GM18858 (cell line): ENCODE measurements around the gene IFI44.

Experiments
- ATAC-seq: cut with Tn5 transposase; IDR thresholded peaks from one replicate; pipeline ENCODE4 v1.9.1; 2021; ENCODE audit not compliant: unreplicated experiment

The IFI44 gene, protein sequence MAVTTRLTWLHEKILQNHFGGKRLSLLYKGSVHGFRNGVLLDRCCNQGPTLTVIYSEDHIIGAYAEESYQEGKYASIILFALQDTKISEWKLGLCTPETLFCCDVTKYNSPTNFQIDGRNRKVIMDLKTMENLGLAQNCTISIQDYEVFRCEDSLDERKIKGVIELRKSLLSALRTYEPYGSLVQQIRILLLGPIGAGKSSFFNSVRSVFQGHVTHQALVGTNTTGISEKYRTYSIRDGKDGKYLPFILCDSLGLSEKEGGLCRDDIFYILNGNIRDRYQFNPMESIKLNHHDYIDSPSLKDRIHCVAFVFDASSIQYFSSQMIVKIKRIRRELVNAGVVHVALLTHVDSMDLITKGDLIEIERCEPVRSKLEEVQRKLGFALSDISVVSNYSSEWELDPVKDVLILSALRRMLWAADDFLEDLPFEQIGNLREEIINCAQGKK

DNA sequence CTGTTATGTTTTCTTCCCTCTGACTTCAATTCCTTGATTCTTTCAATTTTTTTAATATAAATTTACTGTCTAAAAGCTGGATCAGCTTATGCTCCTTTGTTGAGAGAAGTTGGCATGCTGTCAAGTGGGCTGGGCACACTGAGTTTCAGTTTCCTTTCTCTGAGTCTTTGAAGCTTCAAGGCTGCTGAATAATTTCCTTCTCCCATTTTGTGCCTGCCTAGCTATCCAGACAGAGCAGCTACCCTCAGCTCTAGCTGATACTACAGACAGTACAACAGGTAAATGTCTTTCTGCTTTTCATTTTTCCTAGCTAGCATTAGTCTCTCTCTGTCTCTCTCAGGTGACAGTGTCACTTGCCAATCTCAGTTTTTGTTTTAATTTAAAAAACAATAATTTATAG, at the start of gene IFI44:
Gene IFI44 (plus strand): TSS at position 204 of the 400 bp plus-strand sequence. CDS start 365 bp downstream, outside the sequence.
- ATAC-seq, result peak; percentile 86

DNA sequence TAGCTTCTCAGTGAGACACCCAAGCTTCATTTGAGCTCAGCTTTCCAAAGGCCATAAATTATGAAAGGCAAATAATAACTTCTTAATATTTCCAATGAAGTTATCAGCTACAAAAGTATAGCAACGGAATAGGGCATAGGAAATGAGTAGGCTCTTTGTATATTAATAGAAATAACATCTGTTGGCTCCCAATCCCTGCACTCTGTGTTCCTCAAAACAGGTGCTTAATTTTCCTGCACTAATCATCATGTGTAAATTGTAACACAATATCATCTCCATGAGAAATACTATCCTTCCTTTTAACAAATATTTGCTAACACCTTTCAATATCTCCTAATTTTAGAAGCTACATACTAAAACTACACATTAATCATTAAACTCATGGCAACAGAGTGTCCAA, 48.6 kb upstream of the IFI44 start:
- ATAC-seq, result no peak

DNA sequence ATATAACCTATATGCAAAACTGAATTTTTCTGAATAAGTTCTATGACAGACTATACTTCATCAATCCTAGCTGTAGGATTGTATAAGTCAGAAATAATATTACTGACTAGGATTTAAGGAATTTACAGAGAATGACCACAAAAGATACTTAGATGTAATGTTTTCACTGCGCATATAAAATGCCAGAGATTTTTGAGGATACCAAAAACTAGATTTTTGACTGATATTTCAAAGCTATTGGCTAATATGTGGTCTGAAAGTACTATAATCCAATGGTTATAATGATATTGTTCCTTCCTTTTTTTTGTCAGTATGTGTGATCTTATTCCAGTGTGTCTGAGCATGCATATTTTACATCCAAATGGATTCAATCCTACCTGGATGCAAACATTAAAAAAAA, 46.4 kb upstream of the IFI44 start:
- no peak for ATAC-seq

DNA sequence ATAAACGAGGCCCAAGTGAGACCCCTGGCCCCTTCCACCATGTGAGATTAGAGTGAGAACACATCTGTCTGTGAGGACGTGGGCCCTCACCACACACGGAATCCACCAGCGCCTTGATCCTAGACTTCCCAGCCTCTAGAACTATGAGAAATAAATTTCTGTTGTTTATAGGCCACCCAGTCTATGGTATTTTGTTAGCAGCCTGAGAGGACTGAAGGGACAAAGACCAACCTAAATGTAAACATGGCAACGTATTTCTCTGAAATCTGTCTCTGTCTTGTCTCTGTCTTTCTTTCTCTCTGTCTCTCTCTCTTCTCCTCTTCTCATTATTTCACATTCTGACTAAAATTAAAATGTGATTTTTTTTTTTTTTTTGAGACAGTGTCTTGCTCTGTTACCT, 45.0 kb upstream of the IFI44 start:
- no peak for ATAC-seq

DNA sequence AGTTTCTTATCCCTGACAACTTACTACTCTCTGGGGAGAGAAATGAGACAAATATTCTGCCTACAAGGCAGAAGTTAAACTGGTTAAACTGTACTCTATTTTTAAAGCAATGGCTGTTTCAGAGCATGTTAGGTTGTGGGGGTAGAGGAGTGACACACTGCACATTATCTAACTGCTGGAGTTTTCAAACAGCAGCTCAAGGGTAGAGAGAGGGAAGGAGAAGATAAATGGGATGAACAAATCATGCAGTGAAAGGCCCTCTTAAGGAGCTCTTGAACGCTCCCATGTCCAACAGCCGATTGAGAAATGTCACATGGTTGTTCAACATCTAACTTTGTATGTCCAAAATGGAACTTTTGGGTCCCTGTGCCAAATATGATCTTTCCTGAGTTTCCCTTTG, 43.4 kb upstream of the IFI44 start:
- ATAC-seq, result no peak

DNA sequence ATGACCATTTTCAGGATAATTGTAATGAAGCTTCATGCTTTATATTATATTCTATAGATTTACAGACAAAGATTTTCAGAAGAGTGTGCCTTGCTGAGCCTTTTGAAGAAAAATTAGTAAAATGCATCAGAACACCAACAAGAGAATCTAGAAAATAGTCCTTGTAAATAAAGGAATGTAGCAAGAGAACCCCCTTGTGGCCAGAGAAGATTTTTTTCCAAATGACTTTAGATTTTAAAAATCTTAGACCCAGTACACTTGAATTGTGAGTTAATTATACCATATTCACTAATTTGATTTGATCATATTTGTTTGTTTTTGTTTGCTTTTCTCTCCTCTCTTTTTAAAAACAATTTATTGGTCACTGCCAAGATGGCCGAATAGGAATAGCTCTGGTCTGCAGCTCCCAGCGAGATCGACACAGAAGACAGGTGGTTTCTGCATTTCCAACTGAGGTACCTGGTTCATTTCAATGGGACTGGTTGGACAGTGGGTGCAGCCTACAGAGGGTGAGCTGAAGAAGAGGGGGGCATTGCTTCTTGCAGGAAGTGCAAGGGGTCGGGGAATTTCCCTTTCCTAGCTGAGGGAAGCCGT, 42.2 kb upstream of the IFI44 start:
- ATAC-seq, result no peak

DNA sequence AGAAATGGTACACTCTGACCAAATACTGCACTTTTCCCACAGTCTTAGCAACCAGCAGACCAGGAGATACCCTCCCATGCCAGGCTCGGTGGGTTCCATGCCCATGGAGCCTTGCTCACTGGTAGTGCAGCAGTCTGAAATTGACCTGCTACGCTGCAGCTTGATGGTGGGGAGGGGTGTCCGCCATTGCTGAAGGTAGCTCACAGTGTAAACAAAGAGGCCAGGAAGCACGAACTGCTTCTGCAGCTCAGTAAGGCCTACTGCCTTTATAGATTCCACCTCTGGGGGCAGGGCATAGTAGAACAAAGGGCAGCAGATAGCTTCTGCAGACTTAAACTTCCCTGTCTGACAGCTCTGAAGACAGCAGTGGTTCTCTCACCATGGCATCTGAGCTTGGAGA, 41.7 kb upstream of the IFI44 start:
- no peak for ATAC-seq

DNA sequence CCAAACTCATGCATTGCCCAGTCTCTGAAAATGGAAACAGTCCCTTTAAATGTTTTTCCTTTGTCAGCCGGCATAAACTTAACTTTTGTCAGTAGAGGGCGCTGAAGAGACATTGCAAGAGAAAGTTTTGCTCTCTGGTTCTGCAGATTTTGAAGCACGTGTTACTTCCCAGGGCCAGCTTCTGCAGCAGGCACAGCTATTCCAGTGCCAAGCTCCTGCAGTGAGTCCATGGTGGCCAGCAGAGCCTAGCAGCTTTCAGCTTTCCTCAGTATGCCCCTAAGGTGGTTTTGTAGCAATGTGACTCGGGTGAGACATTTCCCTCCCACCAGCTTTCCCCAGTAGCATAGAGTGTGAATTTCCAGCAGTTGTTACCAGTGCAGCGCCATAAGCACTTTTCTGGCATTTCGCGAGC, 32.0 kb upstream of the IFI44 start:
- ATAC-seq, result peak; percentile 38

DNA sequence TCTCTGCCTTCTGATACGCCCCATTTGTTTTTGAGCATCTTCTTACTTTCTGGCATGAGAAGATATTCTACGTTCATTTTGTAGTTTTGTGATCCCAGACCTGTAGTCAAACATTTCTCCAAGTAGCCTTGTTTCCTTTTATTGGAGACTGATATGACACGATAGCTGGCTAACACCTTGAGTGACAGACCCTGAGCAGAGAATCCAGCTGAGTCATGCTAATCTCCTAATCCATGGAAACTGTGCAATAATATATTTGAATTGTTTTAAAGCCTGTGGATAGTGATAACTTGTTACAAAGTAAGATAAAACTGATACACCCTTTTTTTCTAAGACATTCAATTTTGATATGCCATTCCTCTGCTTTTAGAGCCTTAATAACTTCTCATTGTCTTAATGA, 30.6 kb upstream of the IFI44 start:
- no peak for ATAC-seq

DNA sequence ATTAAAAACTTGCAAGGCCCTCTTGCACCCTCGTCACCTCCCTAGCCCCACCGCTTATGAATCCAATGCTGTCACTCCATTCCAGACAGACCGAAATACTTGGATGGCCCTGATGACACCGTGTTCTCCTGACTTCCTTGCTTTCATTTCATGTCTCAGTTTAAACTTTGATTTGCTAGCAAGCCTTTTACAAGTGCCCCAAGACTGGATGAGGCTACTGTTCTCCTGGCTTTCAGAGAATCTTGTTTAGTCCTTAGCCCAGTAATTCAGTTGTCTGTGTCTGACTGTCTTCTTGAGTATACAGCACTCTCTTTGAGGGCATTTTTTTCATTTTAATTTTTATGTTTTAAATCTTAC, 30.2 kb upstream of the IFI44 start:
- ATAC-seq, result peak; percentile 4

DNA sequence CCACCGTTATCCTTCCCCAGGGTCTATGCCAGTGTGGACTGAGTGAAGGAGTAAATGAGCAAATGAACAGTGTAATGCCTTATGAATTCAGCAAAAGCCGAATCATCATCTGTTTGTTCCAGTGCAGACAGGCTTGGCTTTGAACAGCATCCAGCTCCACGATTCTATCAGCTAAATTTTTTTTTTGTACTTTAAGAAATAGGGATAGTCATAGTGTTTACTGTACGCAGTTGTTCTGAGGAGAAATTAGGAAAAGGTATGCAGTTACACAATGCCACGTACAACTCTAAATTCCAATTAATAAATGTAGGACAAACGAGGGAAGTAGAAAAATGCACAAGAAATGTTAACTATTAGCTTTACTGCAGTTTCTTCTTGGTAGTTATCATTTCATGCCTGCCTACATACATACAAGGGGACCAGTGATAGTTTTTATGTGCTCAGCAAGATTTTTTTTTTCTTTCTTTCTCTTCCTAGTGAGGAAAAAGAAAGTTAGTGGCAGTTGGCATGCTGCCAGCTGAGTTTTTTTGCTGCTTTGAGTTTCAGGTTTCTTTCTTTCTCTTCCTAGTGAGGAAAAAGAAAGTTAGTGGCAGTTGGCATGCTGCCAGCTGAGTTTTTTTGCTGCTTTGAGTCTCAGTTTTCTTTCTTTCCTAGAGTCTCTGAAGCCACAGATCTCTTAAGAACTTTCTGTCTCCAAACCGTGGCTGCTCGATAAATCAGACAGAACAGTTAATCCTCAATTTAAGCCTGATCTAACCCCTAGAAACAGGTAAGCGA, 29.6 kb upstream of the IFI44 start, which contains the start of gene IFI44L:
Gene IFI44L (plus strand): TSS at position 646 of the 777 bp plus-strand sequence. CDS start 7,468 bp downstream, outside the sequence.
- peak; percentile 40 for ATAC-seq

DNA sequence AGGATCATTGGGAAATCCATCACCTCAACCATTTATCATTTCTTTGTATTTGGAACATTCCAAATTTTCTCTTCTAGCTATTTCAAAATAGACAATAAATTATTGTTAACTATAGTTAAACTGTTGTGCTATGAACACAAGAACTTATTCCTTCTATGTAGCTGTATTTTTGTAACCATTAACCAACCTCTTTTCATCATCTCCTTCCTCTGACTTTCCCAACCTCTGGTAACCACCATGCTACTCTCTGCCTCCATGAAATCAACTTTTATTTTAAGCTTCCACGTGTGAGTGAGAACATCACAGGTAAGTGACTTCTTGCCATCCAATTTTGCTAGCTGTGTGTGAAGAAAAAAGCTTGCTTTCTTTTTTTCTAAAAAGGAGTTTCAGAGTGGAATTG, 29.0 kb upstream of the IFI44 start:
- ATAC-seq, result no peak

DNA sequence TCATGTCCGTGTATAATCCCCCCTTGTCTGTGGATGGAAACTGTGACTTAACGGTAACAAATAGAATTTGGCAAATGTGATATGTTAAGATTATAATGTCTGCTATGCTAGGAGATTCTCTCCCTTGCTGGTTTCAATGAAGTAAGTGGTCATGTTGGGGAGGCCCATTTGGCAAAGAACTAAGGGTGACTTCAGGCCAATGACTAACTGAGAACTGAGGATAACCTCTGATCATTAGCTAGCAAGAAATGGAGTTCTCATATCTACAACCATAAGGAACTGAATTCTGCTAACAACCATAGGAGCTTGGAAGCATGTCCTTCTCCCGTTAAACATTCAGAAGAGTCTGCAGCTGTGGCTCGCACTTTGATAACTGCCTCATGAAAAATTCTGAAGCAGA, 27.1 kb upstream of the IFI44 start:
- ATAC-seq, result no peak

DNA sequence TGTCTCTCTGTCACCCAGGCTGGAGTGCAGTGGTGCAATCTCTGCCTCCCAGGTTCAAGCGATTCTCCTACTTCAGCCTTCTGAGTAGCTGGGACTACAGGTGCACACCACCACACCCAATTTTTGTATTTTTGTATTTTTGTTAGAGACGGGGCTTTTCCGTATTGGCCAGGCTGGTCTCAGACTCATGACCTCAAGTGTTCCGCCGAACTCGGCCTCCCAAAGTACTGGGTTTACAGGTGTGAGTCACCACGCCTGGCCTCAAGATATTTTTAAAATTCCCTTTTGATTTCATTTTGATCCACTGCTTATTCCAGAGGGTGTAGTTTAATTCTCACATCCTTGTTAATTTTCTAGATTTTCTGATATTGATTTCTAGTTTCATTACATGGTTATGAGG, 25.6 kb upstream of the IFI44 start:
- no peak for ATAC-seq

DNA sequence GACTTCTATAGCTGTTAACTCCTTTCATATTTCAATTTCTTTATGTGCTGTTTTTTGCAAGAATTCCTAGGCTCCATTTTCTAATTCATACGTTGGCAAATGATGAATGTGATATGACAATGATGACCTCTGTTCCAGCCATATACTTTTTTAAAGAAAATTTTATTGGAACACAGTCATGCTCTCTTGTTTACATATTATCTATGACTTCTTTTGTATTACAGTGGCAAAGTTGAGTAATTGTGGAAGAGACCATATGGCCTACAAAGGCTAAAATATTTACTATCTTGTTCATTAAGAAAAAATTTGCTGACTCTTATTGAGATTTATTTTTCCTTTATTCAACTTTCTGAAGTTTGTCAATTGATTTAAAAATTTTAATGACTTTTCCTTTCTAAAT, 22.3 kb upstream of the IFI44 start:
- ATAC-seq, result no peak

DNA sequence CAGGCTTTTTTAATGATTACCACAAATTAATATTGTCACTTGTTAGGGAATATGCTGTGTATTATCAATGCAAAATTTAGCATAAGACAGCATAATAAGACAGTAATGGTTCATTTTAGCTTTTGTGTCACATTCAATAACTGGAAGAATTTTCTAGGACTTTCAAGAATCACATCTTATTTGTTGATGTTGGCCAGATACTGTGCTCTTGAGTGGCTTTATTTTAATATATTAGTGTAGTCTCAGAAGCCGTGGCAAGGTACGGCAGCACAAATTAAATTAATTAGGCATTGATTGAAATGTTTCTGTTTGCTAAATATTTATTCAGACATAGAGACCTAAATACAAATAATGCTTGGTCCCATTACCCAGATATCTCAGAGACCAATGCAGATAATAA, 19.0 kb upstream of the IFI44 start:
- no peak for ATAC-seq

DNA sequence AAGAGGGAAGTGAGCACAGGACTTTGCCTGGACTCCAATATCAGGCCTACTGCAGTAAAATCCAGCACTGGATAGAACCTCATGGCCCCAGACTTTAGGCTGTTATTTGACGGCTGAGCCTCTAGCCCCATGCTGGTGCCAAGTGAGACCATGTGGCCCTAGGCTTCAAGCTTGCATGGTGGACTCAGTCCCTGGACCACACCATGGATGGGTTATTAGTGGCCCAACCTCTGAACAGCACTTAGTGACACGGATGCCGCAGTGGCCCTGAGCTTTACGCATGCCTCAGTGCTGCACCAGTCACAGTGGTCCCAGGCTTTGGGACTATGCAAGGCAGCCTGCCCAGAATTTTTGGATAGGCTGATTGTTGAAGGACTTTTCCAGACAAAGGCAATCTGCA, 16.4 kb upstream of the IFI44 start:
- ATAC-seq, result no peak

DNA sequence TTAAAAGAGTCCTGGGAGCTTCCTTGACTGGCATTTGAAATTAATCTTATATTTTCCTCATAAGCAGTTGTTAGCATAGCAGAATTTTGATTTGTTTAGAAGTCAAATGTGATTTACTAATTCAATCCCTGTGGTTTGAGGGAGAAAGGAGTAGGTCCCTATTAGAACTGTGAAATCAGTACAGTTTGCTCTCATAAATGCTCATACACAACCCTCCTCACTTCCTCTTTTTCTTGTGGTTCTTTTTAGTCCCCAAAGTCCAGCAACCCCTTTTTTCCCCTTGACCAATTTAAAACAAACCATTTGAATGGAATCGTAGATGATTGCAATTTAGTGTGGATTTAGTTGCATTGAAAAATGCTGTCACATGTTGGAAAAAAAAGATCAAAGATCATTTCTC, 9.2 kb upstream of the IFI44 start:
- peak; percentile 78 for ATAC-seq

DNA sequence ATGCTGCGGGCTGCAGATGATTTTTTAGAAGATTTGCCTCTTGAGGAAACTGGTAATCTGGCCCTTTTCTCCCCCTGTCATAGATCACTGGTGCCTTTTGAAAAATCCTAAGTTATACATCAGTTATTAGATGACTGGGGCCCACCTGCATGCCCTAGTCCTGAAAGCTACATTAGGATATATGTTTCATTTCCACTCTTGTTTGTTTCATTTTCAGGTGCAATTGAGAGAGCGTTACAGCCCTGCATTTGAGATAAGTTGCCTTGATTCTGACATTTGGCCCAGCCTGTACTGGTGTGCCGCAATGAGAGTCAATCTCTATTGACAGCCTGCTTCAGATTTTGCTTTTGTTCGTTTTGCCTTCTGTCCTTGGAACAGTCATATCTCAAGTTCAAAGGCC, 8.1 kb upstream of the IFI44 start:
- peak; percentile 31 for ATAC-seq

DNA sequence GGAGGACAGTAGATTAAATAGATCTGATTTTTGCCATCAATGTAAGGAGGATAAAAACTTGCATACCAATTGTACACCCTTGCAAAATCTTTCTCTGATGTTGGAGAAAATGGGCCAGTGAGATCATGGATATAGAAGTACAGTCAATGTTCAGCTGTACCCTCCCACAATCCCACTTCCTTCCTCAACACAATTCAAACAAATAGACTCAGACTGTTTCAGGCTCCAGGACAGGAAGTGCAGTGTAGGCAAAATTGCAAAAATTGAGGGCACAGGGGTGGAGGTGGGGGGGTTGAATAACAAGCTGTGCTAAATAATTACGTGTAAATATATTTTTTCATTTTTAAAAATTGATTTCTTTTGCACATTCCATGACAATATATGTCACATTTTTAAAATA, 3.9 kb upstream of the IFI44 start:
- no peak for ATAC-seq

DNA sequence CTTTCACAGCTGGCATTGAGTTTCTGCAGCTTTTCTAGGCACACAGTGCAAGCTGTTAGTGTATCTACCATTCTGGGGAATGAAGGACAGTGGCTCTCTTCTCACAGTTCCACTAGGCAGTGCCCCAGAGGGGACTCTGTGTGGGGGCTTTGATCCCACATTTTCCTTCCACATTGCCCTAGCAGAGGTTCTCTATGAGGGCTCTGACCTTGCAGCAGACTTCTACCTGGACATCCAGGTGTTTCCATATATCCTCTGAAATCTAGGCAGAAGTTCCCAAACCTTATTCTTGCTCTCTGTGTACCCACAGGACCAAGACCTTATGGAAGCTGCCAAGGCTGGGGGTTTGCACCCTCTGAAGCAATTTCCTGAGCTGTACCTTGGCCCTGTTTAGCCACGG, 2.4 kb upstream of the IFI44 start:
- no peak for ATAC-seq

DNA sequence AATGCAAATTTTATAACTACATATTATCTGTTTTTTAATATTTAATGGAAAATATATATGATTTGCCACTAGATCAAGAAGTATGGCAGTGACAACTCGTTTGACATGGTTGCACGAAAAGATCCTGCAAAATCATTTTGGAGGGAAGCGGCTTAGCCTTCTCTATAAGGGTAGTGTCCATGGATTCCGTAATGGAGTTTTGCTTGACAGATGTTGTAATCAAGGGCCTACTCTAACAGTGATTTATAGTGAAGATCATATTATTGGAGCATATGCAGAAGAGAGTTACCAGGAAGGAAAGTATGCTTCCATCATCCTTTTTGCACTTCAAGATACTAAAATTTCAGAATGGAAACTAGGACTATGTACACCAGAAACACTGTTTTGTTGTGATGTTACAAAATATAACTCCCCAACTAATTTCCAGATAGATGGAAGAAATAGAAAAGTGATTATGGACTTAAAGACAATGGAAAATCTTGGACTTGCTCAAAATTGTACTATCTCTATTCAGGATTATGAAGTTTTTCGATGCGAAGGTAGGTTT, 556 bp downstream of the IFI44 start:
- ATAC-seq, result no peak
